H9 (cell line): ENCODE measurements around the gene FBXO24. TPM values are rescaled to one million over a fixed set of nuclear protein-coding genes. Genes with fewer than 3 reads are reported as not detected.

Experiments used
- DNase-seq: peaks from one replicate; pipeline ENCODE4 v3.0.0-alpha.2; 2017
- H2AFZ ChIP-seq: one replicate; pipeline ENCODE4 v1.6.1; 2013; ENCODE audit warnings: mild to moderate bottlenecking, low read length, control low read depth, moderate library complexity
- H2AK5ac ChIP-seq: 2 replicates; pipeline ENCODE4 v1.6.1; 2013; ENCODE audit warnings: low read length, control low read depth, mixed read lengths; ENCODE audit not compliant: insufficient read length
- H2BK120ac ChIP-seq: one replicate; pipeline ENCODE4 v1.6.1; 2013; ENCODE audit warnings: low read depth, mild to moderate bottlenecking, low read length, control low read depth, inconsistent platforms; ENCODE audit not compliant: poor library complexity, severe bottlenecking
- H2BK12ac ChIP-seq: 2 replicates; pipeline ENCODE4 v1.6.1; 2013; ENCODE audit warnings: low read length, control low read depth, mixed read lengths, low read depth; ENCODE audit not compliant: insufficient read length
- H2BK15ac ChIP-seq: 2 replicates; pipeline ENCODE4 v1.6.1; 2013; ENCODE audit warnings: low read depth, low read length, control low read depth
- H2BK20ac ChIP-seq: one replicate; pipeline ENCODE4 v1.6.1; 2013; ENCODE audit warnings: low read depth, mild to moderate bottlenecking, low read length, control low read depth, inconsistent platforms; ENCODE audit not compliant: poor library complexity, severe bottlenecking
- H2BK5ac ChIP-seq: 2 replicates; pipeline ENCODE4 v1.6.1; 2013; ENCODE audit warnings: low read length, control low read depth, mixed read lengths; ENCODE audit not compliant: insufficient read length
- H3K14ac ChIP-seq: 2 replicates; pipeline ENCODE4 v1.6.1; 2013; ENCODE audit warnings: low read length, control low read depth; ENCODE audit not compliant: insufficient read depth
- H3K18ac ChIP-seq: 2 replicates; pipeline ENCODE4 v1.6.1; 2013; ENCODE audit warnings: low read depth, mild to moderate bottlenecking, mixed read lengths, low read length, control low read depth; ENCODE audit not compliant: insufficient read length
- H3K23ac ChIP-seq: 2 replicates; pipeline ENCODE4 v1.6.1; 2013; ENCODE audit warnings: low read length, control low read depth, mixed read lengths, low read depth; ENCODE audit not compliant: insufficient read length
- H3K23me2 ChIP-seq: 2 replicates; pipeline ENCODE4 v1.6.1; 2013; ENCODE audit warnings: low read depth, mild to moderate bottlenecking, mixed read lengths, low read length, control low read depth; ENCODE audit not compliant: insufficient read length, poor library complexity, severe bottlenecking
- H3K27ac ChIP-seq: 2 replicates; pipeline ENCODE4 v1.5.1; 2013; ENCODE audit warnings: low read length, control low read depth, mixed read lengths, low read depth; ENCODE audit not compliant: insufficient read length
- H3K27me3 ChIP-seq: 2 replicates; pipeline ENCODE4 v1.6.1; 2013; ENCODE audit warnings: low read length, control low read depth, inconsistent platforms; ENCODE audit not compliant: insufficient read depth
- H3K4ac ChIP-seq: 2 replicates; pipeline ENCODE4 v1.6.1; 2013; ENCODE audit warnings: low read depth, mild to moderate bottlenecking, control low read depth, inconsistent platforms, low read length, moderate library complexity
- H3K4me1 ChIP-seq: 2 replicates; pipeline ENCODE4 v1.6.1; 2013; ENCODE audit warnings: low read length, control low read depth, inconsistent platforms; ENCODE audit not compliant: insufficient read depth
- H3K4me2 ChIP-seq: 2 replicates; pipeline ENCODE4 v1.6.1; 2013; ENCODE audit warnings: low read length, control low read depth, mixed read lengths; ENCODE audit not compliant: insufficient read length, insufficient read depth
- H3K56ac ChIP-seq: 2 replicates; pipeline ENCODE4 v1.6.1; 2013; ENCODE audit warnings: low read depth, mild to moderate bottlenecking, mixed read lengths, low read length, control low read depth; ENCODE audit not compliant: insufficient read length
- H3K79me1 ChIP-seq: 2 replicates; pipeline ENCODE4 v1.6.1; 2013; ENCODE audit warnings: low read depth, mild to moderate bottlenecking, moderate library complexity, low read length, control low read depth, inconsistent platforms; ENCODE audit not compliant: insufficient read depth, poor library complexity, severe bottlenecking
- H3K79me2 ChIP-seq: 2 replicates; pipeline ENCODE4 v1.6.1; 2013; ENCODE audit warnings: low read length, control low read depth, inconsistent platforms; ENCODE audit not compliant: insufficient read depth
- H3K9ac ChIP-seq: 2 replicates; pipeline ENCODE4 v1.6.1; 2013; ENCODE audit warnings: low read length, control low read depth, mixed read lengths; ENCODE audit not compliant: insufficient read length; ENCODE audit errors: extremely low read depth
- H3K9me3 ChIP-seq: one replicate; pipeline ENCODE4 v1.6.1; 2013; ENCODE audit warnings: low read depth, low read length, inconsistent platforms; ENCODE audit not compliant: control insufficient read depth
- H3T11ph ChIP-seq: one replicate; pipeline ENCODE4 v1.6.1; 2013; ENCODE audit warnings: mild to moderate bottlenecking, low read length, control low read depth, inconsistent platforms
- H4K20me1 ChIP-seq: one replicate; pipeline ENCODE4 v1.6.1; 2013; ENCODE audit not compliant: control insufficient read depth, insufficient read length, insufficient read depth
- H4K5ac ChIP-seq: 2 replicates; pipeline ENCODE4 v1.6.1; 2013; ENCODE audit warnings: low read depth, mild to moderate bottlenecking, mixed read lengths, low read length, control low read depth; ENCODE audit not compliant: insufficient read length
- H4K8ac ChIP-seq: replicated peaks from 2 replicates; pipeline ENCODE4 v1.6.1; 2013; ENCODE audit warnings: low read length, control low read depth, mixed read lengths, low read depth; ENCODE audit not compliant: insufficient read length
- H4K91ac ChIP-seq: 2 replicates; pipeline ENCODE4 v1.6.1; 2013; ENCODE audit warnings: low read depth, mild to moderate bottlenecking, moderate library complexity, mixed read lengths, low read length, control low read depth; ENCODE audit not compliant: insufficient read length
- H3K27ac Mint-ChIP-seq, 3 experiments: 2 replicates in 2 of 3; 3 replicates in 1 of 3; pipeline ENCODE4 v1.8.0; 2020 to 2021; ENCODE audit warnings: mixed read lengths in 3 of 3, mild to moderate bottlenecking in 1 of 3, moderate library complexity in 1 of 3
- H3K27me3 Mint-ChIP-seq: 2 replicates; pipeline ENCODE4 v1.8.0; 2021; ENCODE audit warnings: low read depth, mild to moderate bottlenecking, moderate library complexity, mixed read lengths
- H3K36me3 Mint-ChIP-seq, 3 experiments: 2 replicates in 2 of 3; 3 replicates in 1 of 3; pipeline ENCODE4 v1.8.0; 2020 to 2021; ENCODE audit warnings: low read depth in 3 of 3, mixed read lengths in 3 of 3; ENCODE audit not compliant: insufficient read depth in 1 of 3
- H3K4me1 Mint-ChIP-seq, 2 experiments: 2 replicates each; pipeline ENCODE4 v1.8.0; 2020; ENCODE audit warnings: mixed read lengths in 2 of 2
- H3K4me3 Mint-ChIP-seq, 2 experiments: 2 replicates in 1 of 2; 3 replicates in 1 of 2; pipeline ENCODE4 v1.8.0; 2020 to 2021; ENCODE audit warnings: mild to moderate bottlenecking in 2 of 2, mixed read lengths in 2 of 2, moderate library complexity in 1 of 2
- H3K9me3 Mint-ChIP-seq, 2 experiments: 2 replicates in 1 of 2; 3 replicates in 1 of 2; pipeline ENCODE4 v1.8.0; 2020; ENCODE audit warnings: mild to moderate bottlenecking in 2 of 2, mixed read lengths in 2 of 2, moderate library complexity in 1 of 2
- CTCF ChIP-seq: fragments of 200-600 bp; sonication (generic); conservative IDR thresholded peaks from 3 replicates; pipeline ENCODE4 v1.8.0; 2021; ENCODE audit warnings: antibody characterized with exemption, mild to moderate bottlenecking
- WGBS: extraction: QIAGEN DNeasy Blood & Tissue Kit; methylation state at CpG from one replicate; pipeline ENCODE4 v1.1.7; 2013; ENCODE audit warnings: missing lambda C conversion rate, low lambda C conversion rate, mixed read lengths; ENCODE audit not compliant: insufficient read length; ENCODE audit errors: extremely low coverage; 5-methylcytosine and 5-hydroxymethylcytosine counted together
- total RNA-seq: library from RNA; stranded (reverse); gene quantifications from 2 replicates; pipeline ENCODE4 v1.2.1, GENCODE V29; 2021

The FBXO24 gene
- total RNA-seq, 1 experiment from 2014 or later = 0.85 TPM

GRCh38 chr7:100620239-100620638 is 34.1 kb downstream of the FBXO24 start:
- no peak overlapping the region for H3K27ac ChIP-seq
- H2BK15ac ChIP-seq = no peak overlapping the region
- H3K4me3 Mint-ChIP-seq = no peak overlapping the region
- H3T11ph ChIP-seq = no peak overlapping the region
- H3K18ac ChIP-seq = no peak overlapping the region
- no peak overlapping the region for H3K9ac ChIP-seq
- H3K27me3 Mint-ChIP-seq = peaks cover 9% of the 10 kb centered on the region
- no peaks in the 10 kb centered on the region for H3K23me2 ChIP-seq
- no peaks in the 10 kb centered on the region for H3K79me2 ChIP-seq
- no peaks in the 10 kb centered on the region for H4K20me1 ChIP-seq
- no peaks in the 10 kb centered on the region; a peak in 1 of 4 replicates for H3K4me1 Mint-ChIP-seq
- no peak overlapping the region; a peak in 2 of 7 replicates for H3K27ac Mint-ChIP-seq
- H3K4me1 ChIP-seq = no peaks in the 10 kb centered on the region
- DNase-seq = no peak
- H4K91ac ChIP-seq = no peak overlapping the region
- no peak overlapping the region for H3K4ac ChIP-seq
- no CpG with 5 or more reads among the region's 6 CpGs for WGBS
- no peak overlapping the region for H3K4me2 ChIP-seq
- no peak overlapping the region for H2BK120ac ChIP-seq
- H2BK5ac ChIP-seq = no peak overlapping the region
- no peaks in the 10 kb centered on the region for H3K36me3 Mint-ChIP-seq
- H2AFZ ChIP-seq = no peak overlapping the region
- no peaks in the 10 kb centered on the region; a peak in 1 of 5 replicates for H3K9me3 Mint-ChIP-seq
- no peak overlapping the region for H2BK12ac ChIP-seq
- no peak overlapping the region for H3K14ac ChIP-seq
- no peaks in the 10 kb centered on the region for H3K27me3 ChIP-seq
- no peak overlapping the region for H2AK5ac ChIP-seq
- no peak overlapping the region for H3K23ac ChIP-seq
- no peaks in the 10 kb centered on the region for H3K9me3 ChIP-seq
- no peak overlapping the region for H2BK20ac ChIP-seq
- H3K79me1 ChIP-seq = no peaks in the 10 kb centered on the region
- H4K5ac ChIP-seq = no peak overlapping the region
- TF ChIP-seq CTCF = no peak
- no peak overlapping the region for H3K56ac ChIP-seq
- H4K8ac ChIP-seq = no peak overlapping the region
